Upper lobe of left lung (tissue), 4 donors: ENCODE measurements around the gene SERPINB8.

Experiments
- CTCF ChIP-seq, 6 experiments: fragments of 450-650 bp in 4 of 6; fragments of 200-600 bp in 2 of 6; sonication (generic) in 2 of 6; IDR thresholded peaks; one replicate each; pipeline ENCODE4 v1.5.1; 2016 to 2019; ENCODE audit warnings: antibody characterized with exemption in 6 of 6
- EP300 ChIP-seq, 4 donors: sonication (generic); formaldehyde crosslinking; IDR thresholded peaks; one replicate each; pipeline ENCODE4 v1.5.1; 2017; ENCODE audit warnings: antibody characterized with exemption in 4 of 4, control low read depth in 2 of 4
- POLR2A ChIP-seq, 4 donors: fragments of 450-650 bp; IDR thresholded peaks; one replicate each; pipeline ENCODE4 v1.5.1; 2016 to 2017; ENCODE audit warnings: antibody characterized with exemption in 4 of 4, mild to moderate bottlenecking in 2 of 4
- POLR2AphosphoS5 ChIP-seq, 2 donors: sonication (generic); formaldehyde crosslinking; IDR thresholded peaks; one replicate each; pipeline ENCODE4 v1.5.1; 2017; ENCODE audit warnings: antibody characterized with exemption in 2 of 2

DNA sequence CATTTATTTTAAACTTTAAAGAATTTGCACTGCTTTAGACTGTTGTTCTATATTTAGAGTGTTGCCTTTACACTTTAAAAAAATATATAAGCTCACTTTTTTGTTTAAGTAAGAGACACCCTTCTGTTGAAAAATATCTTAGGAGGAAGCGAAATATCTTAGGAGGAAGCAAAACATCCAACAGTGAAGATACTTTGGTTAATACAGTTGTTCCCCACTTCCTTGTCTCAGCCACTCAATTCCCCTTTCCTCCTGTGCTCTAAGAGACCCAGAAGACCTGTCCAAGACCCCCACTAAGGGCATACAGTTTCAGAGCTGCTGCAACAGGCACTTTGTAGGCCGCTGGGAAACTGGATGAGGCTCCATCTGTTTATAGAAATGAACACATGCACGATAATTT is 5.7 kb downstream of the SERPINB8 start:
- TF ChIP-seq CTCF (IDR thresholded peaks at IDR 0.05) (no peak), POLR2AphosphoS5 (IDR thresholded peaks at IDR 0.05) (no peak), POLR2A (IDR thresholded peaks at IDR 0.05) (no peak), EP300 (IDR thresholded peaks at IDR 0.05) (no peak)
